Left cardiac atrium (tissue), 4 donors: Measurements from ENCODE around the gene DPCD. TPM values are rescaled to one million over a fixed set of nuclear protein-coding genes. Genes with fewer than 3 reads are reported as not detected.
"Not testable (repeated sequence)": the region's sequence is repeated elsewhere in the genome, so short reads cannot be mapped to it uniquely, and the experiment has no call there.

Experiments
- ATAC-seq, 2 donors: fragments of 200-7000 bp; cut with Tn5 transposase; one replicate each; pipeline ENCODE4 v1.9.1; 2020; ENCODE audit warnings: mild to moderate bottlenecking in 2 of 2, moderate library complexity in 2 of 2
- DNase-seq: peaks from one replicate; pipeline ENCODE4 v3.0.0-alpha.2; 2020
- intact Hi-C, 2 donors: fragments of 100-400 bp; cut with DNase I; formaldehyde crosslinking; loops; one replicate each; pipeline versions ENCODE4 v1.14.1 to v1.15.1; 2022 to 2023
- total RNA-seq, 2 donors: library from RNA; stranded (reverse); fragmentation: NEBNext Ultra II Directional; extraction: Animal tissue kit (Norgen Biotek cat#: 25700); gene quantifications; one replicate each; pipeline ENCODE4 v1.2.1, GENCODE V29; 2021
- donor health status: DM: no; HTN: yes; CAD: no.
- donor health status: DM: no; HTN: yes; CAD: no; lungs with severe emphysema.
- donor health status: DM: yes; HTN: yes; CAD: no.
- donor health status: Dilated cardiomyopathy.

The DPCD gene
- total RNA-seq, 2 donors from 2014 or later = 15.5 to 17.6 TPM

GRCh38 chr10:101577121-101577871, 10.8 kb upstream of the DPCD start:
- DNase-seq = peak; percentile 18
- ATAC-seq = no peak
- intact Hi-C loops = loop anchor here in 1 of 2 donors (10.0 kb wide), 1 partner anchor 412 kb away; no protein-coding TSS in a partner anchor

DNA sequence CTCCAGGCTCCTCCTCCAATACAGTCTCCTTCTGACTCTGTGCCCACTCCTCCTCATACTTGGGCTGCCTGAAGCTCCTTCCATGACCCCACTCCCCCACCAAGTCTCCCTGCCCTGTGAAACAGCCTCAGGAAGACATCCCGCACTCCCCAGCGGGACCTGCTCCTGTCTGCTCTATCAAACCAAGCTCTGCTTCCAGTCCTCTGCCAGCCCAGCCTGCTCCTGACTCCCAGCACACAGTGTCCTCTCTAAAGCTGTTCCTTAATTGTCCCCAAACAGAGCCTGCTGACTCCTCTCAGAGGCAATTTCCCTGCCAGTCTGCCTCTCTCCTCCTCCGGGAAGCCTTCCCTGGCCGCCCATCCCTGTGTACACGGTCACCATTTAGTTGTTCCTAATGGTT, 9.9 kb upstream of the DPCD start:
- intact Hi-C loops = loop anchor here in 1 of 2 donors (10.0 kb wide), 1 partner anchor 413 kb away; no protein-coding TSS in a partner anchor
- ATAC-seq (no peak), DNase-seq (no peak)

DNA sequence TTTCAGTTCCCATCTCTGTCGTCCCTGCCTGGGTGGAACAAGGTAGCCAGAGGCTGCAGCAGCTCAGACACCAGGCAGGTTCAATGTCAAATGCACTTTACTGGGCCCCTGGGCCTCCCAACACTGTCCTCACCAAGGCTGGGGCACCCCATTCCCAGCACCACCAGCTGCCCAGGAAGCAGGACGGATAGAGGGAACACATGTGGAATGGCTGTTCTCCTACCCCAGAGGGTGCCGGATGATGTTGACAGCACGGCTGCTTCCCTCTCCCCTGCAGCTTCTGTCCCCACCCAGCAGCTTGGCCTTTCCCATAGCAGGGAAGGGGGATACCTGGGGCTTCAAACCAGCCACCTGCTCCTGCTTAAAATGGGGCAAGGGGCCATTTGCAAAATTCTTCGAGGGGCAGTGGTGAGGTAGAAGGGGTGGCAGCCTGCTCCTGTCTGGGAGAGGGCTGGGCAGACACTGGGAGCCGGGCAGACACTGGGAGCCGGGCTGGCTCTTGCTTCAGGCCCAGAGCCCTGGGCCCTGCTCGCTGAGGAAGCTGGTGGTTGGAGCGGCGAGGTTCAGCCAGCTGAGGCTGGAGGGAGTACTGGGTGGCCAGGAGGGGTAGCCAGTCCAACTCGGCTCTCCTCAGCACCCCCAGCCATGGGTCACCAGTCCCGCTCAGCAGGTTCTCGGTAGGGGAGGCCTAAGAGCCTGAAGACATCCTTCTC, 9.2 kb upstream of the DPCD start:
- intact Hi-C loops = loop anchor here in 1 of 2 donors (10.0 kb wide), 1 partner anchor 414 kb away; no protein-coding TSS in a partner anchor
- DNase-seq = peak; percentile 7
- no peak for ATAC-seq

DNA sequence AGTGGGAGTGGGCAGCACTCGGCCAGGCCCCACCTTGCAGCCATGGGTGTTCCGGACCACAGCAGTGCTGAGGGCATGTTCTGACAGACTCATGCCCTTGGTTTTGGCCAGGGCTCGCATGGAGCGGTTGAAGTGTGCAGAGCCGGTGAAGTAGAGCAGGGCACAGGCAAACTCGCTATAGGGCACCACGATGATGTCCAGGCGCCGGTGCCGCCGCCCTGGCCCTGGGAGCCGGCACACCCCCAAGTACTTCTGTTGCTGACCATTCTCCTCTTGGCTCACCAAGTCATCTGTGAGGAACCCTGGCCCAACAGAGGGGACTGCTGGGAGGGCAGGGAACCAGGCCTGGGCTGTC, 8.6 kb upstream of the DPCD start:
- DNase-seq (peak; percentile 8), ATAC-seq (no peak)
- intact Hi-C loops = loop anchor here in 1 of 2 donors (10.0 kb wide), 1 partner anchor 415 kb away; no protein-coding TSS in a partner anchor

- intact Hi-C loops = no loop called here
- DNase-seq (no peak), ATAC-seq (no peak)
Measured at GRCh38 chr10:101580486-101581399, 7.4 kb upstream of the DPCD start.

DNA sequence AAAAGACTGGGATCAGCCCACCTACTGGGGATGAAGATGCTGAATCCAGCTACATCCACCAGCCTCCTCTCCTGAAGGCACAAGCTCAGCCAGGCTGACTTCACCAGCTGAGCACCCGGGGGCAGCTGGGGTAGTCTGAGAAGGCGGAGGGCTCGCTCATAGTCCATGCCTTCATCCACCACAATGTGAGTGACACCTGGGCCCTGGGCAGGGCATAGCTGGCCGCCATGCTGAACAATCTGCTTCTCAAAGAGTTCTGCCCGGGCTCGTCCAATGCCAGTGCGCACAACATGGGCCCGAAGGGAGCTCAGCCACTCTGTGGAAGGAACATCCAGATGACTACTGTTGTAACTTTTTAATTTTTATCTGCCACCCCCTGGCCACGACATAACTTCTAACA, 2.3 kb upstream of the DPCD start:
- no peak for DNase-seq
- ATAC-seq = no peak
- intact Hi-C loops = no loop called here

- intact Hi-C loops = no loop called here
- DNase-seq (no peak), ATAC-seq (peak in 1 of 2 donors; percentile 24)
Measured at GRCh38 chr10:101588879-101589278, 758 bp downstream of the DPCD start.

DNA sequence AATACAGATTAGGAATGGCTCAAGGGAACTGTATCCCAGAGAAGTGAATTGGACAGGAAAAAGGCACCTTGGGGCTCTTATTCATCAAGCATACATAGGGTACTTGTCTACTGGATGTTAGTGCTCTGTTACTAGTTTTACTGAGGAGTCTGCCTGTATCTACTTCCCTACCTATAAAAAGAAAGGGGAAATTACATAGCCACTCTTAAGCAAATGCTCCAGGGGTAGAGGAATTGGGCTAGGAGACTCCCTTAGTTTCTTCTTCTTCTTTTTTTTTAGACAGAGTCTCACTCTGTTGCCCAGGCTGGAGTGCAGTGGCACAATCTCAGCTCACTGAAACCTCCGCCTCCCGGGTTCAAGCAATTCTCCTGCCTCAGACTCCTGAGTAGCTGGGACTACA, 5.2 kb downstream of the DPCD start:
- DNase-seq, intact Hi-C loops, ATAC-seq: not testable (repeated sequence)

GRCh38 chr10:101595591-101596433, 7.7 kb downstream of the DPCD start:
- DNase-seq (no peak), ATAC-seq (peak; percentile 60 to 79)
- intact Hi-C loops = no loop called here

DNA sequence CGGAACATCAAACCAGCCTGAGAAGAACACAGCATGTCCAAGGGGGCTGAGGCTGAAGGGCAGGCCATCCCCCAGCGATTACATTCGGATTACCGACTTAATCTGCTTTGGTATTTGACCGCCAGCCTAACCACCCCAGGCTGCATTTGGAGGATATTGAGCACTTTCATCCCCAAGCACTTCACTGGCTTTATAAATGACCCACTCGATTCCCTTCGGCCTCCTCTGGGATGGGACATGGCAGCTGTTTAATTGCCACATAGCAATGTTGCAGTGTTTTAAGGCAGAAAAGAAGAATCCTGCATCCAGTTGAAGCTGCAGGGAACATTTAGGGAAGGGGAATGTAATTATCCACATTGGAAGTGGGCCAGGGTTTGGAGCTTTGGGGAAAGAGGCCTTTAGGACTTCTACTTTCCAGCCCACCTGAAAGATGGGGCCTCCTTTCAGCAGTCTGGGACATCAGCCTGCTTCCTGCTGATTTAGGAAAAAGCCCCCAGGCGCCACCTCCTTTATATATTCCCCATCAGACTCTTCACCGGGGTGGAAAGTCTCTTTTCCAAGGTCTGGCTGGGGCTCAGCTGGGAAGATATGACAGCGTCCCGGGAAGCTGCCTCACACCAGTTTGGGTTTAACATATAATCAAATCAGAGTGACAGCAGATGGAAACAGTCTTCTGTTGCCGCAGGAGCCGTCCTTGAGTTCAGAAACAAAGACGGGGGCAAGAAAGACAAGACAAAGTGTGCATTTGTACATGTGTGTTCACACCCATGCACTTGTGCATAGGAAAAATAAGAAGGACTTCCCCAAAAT, 9.2 kb downstream of the DPCD start:
- intact Hi-C loops = no loop called here
- no peak for DNase-seq
- no peak for ATAC-seq

- intact Hi-C loops = loop anchor here (2.0 to 10.0 kb wide), 3 partner anchors 176 to 463 kb away; partner anchors contain the start of genes FGF8 (in 1 of the 2) and HPS6 (in 1 of the 2)
- ATAC-seq (peak; percentile 49 to 74), DNase-seq (no peak)
Measured at GRCh38 chr10:101601541-101601940, 13.4 kb downstream of the DPCD start.

DNA sequence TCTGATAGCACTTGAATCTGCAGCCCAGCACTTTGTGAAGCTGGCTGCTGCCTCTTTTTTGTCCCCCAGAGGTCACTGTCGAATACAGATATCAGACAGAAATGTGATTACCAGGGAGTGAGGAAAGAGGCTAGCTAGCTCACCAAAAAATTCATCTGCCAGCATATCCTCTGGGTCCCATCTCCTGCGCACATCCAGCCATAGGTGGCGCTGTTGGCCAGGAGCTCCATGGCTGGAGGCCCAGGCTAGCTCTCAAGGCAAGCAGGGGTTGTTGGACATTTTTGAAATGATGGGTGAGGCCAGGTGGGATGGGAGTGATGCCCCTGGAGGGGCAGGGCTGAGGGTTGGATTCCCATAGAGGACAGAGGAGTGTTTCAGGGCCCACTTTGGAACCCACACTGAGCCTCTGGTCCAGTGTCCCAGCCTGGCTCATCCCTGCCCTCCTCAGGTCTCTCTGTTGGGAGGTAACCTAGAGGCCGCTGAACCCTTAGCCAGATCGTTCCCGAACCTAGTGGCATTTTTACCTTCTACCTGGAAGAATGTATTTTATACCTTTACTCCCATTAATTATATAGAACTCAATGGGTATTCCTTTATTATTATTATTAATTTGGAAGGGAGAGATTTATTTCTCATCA, 14.8 kb downstream of the DPCD start:
- ATAC-seq (peak; percentile 84 to 90), DNase-seq (peak; percentile 77)
- intact Hi-C loops = loop anchor here (5.0 to 10.0 kb wide), 2 partner anchors 174 to 462 kb away; partner anchors contain the start of genes FGF8 (in 1 of the 2) and HPS6 (in 1 of the 2)

DNA sequence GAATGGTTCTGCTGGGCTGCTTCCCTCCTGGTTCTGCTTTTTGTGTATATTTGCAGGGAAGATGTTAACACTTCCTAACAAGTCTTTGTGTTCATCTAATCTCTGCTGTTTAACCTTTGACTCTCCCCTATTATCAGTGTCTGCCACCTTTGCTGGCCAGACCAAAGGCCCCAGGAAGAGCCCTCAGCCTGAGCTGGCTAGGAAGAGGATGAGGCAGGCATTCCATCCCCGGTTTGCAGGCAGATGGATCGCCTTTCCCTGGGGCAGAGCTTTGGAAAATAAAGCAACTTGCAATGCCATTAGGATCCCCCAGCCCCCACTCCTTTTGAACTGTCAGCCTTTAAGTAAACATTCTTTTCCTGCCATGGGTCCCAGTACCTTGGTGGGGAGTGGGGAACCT, 19.0 kb downstream of the DPCD start:
- DNase-seq (no peak), ATAC-seq (no peak)
- intact Hi-C loops = loop anchor here in 1 of 2 donors (10.0 kb wide), 1 partner anchor 458 kb away; the partner anchor contains the start of gene HPS6

- ATAC-seq (no peak), DNase-seq (no peak)
- intact Hi-C loops = loop anchor here in 1 of 2 donors (10.0 kb wide), 1 partner anchor 455 kb away; the partner anchor contains the start of gene HPS6
Measured at GRCh38 chr10:101609481-101609880, 21.4 kb downstream of the DPCD start.

- ATAC-seq (peak in 1 of 2 donors; percentile 18), DNase-seq (no peak)
- intact Hi-C loops = no loop called here
Measured at GRCh38 chr10:101611096-101611905, 23.2 kb downstream of the DPCD start.

GRCh38 chr10:101612086-101612485, 24.0 kb downstream of the DPCD start:
- intact Hi-C loops = no loop called here
- ATAC-seq (peak in 1 of 2 donors; percentile 19), DNase-seq (no peak)
